ENCODE data around the gene KRT31.
"Not testable (repeated sequence)": the region's sequence is repeated elsewhere in the genome, so short reads cannot be mapped to it uniquely, and the experiment has no call there.

KRT31 gene

DNA sequence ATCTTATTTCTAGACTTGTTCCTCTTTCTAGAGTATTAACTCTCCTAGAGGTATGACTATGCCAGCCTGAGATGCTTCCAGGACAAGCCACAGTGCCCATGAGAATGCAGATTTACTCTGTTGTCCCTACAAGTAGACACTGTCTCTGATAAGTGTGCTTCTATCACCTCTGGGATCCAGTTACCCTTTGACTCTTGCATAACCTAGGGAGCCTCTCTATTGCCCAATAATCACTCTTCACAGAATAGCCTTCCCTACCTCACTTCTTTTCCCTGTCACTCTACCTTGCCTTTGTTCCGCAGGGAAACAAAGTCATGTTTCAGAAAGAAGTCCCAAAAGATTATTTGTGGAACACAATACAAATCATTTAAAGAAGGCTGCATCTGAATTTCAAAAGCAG lies 13.7 kb downstream of the KRT31 start:
- no peak for DNase-seq

DNA sequence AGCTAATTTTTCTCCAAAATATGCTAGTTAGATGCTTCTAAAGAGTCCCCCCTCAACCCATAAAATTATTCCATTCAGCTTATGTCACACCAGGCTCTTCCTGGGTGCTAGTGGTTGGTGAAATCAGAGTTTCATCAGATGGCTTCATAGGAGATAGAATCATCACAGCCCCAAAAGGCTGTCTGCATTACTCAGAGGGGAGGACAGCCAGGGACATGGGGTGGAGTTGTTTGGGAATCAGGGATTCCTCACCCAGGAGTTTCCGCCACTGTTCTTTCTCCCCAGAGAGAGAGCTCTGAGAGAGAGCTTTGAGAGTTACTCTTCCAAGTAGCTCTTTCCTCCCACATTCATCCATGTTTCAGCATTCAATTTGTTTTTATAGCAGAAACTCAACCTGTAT lies 15.0 kb downstream of the KRT31 start:
- DNase-seq, result no peak

DNA sequence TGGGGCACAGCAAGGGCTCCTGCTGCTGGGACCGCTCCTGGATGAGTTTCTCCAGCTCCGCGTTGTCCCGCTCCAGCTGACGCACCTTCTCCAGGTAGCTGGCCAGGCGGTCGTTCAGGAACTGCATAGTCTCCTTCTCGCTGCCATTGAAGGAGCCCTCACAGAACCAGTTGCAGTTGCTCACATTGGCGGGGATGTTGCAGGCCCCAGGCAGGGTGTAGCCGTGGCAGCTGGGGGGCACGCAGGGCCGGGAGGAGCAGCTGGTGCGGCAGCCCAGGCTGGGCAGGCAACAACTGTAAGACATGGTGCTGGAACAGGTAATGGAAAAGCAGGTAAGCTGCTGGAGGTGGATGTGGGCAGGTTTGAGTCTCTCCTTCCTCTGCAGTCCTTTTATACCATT lies 15.5 kb downstream of the KRT31 start, which contains the start of gene KRT34:
Gene KRT34 (minus strand): TSS at position 364 of the 400 bp plus-strand sequence. CDS start 60 bp downstream, at position 304.
- DNase-seq, result not testable (repeated sequence)

DNA sequence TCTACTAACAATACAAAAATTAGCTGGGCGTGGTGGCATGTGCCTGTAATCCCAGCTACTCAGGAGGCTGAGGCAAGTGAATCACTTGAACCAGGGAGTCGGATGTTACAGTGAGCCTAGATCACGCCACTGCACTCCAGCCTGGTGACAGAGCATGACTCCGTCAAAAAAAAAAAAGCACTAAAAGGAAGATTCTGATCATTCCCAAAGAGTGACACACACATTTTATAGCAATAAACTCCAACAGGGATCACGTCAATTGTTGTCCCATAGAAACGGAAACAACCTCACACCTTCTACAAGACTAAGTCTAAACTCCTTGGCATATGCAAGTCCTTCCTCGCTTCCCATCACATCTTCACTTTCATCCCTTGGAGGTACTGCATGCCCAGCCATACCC lies 17.3 kb downstream of the KRT31 start:
- DNase-seq, result not testable (repeated sequence)

DNA sequence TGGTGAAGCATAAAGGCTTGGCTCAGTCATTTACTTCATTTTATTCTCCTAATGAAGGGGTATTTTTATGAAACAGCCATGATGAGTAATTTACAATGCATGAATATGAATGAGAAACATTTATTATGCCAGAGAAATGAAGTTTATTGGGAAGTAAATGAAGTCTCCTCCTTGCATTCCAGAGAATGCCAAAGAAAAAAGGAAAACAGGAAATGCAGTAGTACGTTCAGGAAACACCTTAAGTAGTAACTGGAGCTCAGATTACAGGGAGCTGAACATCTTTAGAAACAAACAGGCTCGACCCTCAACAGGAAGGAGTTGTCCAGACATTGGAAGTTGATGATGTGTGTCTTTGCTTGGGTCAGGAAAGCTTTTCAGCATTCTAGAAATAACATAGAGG lies 19.9 kb downstream of the KRT31 start:
- DNase-seq, result no peak

DNA sequence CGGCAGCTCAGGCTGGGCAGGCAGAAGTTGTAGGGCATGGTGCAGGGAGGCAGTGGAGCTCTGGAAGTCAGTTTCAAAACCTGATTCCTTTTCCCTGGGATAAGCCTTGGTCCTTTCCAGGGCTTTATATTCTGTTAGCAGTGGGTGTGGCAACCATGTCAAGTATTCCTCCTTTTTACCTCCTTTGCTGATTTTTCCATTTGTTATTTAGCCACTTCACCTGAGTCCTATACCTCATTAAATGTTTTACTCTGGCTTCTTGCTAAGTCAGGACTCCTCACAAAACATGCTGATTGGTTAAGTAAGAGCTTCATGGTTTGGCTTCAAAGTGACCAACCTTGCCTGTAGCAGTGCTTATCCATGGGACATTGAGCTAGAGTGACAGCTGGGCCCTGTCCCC lies 27.7 kb downstream of the KRT31 start, which contains the start of gene KRT33B:
Gene KRT33B (minus strand): TSS at position 101 of the 400 bp plus-strand sequence. CDS start 63 bp downstream, at position 38.
- no peak for DNase-seq

DNA sequence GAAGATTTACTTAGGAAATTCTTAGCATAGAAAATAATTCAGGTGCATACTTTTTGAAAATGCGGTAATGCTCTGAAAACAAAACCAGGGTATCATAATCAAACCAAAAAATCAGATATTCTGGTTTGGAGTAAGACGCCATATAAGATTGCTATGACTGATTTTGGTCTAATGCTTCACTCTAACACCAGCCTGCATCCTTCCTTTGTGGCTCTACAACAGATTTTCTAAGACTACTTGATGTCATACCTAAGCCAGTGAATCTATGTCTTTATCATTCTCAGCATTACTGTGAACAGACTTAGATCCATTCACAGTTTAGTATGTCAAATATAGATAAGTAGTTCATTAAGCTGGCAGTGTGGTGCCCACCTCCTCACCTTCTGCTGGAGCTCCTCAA lies 28.4 kb downstream of the KRT31 start:
- no peak for DNase-seq

DNA sequence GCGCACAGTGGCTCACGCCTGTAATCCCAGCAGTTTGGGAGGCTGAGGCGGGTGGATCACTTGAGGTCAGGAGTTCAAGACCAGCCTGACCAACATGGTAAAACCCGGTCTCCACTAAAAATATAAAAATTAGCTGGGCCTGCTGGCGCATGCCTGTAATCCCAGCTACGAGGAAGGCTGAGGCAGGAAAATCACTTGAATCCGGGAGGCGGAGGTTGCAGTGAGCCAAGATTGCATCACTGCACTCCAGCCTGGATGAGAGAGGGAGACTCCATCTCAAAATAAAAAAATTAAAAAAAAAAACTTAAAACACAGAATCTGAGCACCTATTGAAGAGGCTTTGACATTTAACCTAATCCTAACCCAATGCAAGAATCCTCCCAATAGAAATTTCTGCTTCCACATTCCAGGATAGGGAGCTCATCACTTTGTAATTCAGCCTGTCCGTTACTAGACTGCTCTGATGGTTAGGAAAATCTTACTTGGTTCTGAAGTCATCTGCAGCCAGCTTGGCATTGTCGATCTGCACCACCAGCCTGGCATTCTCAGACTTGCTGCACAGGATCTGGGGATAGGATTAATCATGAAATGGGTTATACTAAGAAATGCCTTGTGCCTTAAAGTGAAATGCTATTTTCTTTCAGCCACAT lies 29.9 kb downstream of the KRT31 start:
- peak; percentile 47 for DNase-seq

DNA sequence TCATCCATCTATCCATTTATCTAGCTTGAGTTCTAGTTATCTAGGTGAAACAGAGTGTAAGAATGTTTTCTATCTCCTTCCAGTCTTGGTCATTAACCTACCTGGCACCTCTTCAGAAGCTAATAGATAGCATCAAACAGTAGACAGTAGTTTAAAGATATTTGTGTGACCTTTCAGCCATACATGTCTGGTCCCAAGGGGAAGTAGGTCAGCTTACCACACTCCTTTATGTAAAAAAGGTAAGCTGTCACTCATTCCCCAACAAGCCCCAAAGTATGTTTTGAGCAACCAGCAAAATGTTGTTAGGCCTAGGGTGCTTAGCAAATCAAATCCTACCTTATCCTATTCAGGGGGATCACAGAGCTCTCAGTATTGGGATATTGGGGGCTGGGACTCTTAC lies 31.3 kb downstream of the KRT31 start:
- no peak for DNase-seq

DNA sequence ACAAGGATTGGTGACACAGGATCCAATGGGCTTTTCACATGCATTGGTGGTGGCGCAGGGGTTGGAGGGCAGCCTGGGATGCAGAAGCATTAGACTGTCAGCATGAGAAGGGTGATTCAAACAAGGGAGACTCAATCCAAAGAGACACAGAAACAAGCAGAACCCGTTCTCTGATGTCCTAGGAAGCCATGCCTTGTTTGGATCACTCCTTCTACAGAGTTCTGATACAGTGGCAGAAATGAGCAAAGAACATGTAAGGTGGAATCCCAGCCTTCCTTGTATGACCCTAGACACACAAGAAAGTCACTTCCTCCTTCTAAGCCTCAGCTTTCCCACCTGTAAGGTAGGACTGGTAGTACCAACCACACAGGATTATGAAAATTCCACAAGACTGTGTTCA lies 33.5 kb downstream of the KRT31 start:
- no peak for DNase-seq

DNA sequence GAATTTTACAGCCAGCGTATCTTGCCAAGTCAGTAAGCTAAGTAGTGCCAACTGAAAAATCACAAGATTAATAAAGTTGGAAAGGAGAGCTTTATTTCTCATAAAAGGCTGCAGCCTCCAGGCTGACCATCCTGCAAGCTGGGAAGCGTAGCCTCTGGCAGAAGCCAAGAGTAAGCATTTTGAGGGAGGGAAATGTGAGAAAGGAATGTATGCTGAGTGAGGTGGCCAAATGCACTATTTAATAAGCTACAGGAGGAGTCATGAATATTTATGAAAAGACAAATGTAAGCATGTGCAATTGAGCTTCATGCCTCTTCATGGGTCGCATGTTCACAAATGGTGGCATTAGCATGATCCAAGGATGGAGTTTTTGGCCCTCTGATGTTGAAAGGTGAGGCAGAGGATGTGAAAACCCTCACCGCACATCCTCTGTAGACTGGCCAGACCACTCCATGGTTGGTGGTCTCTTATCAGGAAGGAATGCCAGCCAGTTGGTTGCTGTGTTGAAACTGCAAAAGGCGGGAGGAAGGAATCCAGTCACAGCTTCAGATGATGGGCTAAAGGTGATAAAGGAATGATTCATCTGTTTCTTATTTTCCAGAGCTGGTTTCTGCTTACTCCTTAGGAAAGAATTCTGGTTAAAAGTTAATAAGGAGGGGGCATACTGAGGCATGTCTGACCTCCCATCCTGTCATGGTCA lies 37.0 kb downstream of the KRT31 start:
- no peak for DNase-seq

DNA sequence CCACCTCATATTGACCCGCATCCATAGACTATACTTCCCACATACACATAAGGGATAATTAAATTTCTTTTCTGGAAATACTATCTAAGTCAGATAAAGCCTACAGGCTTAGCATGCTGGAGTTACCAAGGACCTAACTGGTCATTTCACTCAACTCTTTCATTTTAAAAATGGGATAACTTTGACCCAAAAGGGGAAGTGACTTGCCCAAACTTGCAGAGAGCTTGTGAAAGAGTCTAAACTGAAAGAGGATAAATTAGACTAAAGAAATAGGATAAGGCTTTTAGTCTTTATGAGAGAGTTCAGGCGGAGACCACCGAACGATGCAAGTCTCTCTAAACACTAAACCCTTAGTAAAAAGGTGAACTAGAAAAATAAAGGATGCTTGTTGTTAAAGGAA lies 42.9 kb downstream of the KRT31 start:
- no peak for DNase-seq

DNA sequence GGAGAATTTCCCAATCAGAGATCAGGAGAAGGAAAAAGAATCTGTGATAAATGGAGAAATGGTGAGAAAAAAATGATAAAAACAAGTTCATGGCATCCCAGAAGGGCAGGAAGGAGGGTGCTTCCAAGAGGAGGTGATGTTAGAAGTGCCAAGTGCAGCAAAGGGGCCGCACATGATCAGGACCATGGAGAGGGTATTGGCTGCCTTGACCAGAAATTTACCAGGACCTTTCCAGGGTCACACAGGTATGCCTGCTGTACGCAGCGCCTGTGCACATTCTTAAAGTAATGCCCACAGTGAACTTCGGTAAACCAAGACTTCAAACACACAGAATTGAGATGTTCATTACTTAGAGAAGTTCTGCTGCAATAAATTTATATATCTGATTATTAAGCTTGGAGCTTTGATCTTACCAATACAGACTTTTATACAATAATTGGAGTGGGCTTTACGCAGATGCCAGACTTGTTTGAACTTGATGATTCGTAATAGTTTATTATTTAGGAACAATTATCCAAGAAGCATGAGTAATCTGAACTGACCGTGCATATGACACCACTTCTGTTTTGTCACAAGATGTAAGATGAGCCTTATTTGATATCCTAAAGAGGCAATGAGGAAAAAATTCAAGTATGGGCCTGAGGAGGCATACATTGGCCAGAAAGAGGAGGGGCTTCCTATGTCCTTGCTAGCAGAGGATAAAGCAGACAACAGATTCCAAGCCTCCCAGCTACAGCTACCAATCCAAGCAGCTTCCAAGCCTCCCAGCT lies 44.6 kb downstream of the KRT31 start:
- DNase-seq, result no peak

DNA sequence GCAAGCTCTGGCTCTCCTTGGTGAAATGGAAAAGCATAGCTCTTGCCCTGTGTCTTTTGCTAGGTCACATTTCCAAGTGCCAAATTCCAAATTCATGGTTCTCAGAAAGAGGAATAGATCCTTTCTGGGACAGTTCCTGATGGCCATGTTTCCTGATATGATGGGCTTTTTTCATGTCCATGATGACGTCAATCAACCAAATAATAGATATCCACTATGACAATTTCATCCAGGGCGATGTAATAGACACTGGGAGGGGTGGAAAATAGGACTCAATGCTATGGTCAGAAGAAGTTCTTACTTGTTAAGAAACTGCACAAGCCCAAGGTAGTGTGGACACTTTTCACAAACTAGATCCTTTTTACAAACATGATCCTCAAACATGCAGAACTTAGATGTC lies 46.2 kb downstream of the KRT31 start:
- DNase-seq, result no peak

DNA sequence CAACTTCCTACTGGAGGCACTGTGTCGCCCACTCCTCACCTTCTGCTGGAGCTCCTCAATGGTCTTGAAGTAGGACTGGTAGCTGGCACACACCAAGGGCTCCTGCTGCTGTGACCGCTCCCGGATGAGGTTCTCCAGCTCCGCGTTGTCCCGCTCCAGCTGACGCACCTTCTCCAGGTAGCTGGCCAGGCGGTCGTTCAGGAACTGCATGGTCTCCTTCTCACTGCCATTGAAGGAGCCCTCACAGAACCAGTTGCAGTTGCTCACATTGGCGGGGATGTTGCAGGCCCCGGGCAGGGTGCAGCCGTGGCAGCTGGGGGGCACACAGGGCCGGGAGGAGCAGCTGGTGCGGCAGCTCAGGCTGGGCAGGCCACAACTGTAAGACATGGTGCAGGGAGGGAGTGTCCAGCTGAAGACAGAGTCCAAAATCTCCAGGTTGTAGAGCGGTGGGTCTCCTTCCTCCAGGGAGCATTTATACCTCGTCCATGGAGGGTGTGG lies 47.0 kb downstream of the KRT31 start, which contains the start of gene KRT33A:
Gene KRT33A (minus strand): TSS at position 448 of the 498 bp plus-strand sequence. CDS start 61 bp downstream, at position 387.
- DNase-seq, result not testable (repeated sequence)

DNA sequence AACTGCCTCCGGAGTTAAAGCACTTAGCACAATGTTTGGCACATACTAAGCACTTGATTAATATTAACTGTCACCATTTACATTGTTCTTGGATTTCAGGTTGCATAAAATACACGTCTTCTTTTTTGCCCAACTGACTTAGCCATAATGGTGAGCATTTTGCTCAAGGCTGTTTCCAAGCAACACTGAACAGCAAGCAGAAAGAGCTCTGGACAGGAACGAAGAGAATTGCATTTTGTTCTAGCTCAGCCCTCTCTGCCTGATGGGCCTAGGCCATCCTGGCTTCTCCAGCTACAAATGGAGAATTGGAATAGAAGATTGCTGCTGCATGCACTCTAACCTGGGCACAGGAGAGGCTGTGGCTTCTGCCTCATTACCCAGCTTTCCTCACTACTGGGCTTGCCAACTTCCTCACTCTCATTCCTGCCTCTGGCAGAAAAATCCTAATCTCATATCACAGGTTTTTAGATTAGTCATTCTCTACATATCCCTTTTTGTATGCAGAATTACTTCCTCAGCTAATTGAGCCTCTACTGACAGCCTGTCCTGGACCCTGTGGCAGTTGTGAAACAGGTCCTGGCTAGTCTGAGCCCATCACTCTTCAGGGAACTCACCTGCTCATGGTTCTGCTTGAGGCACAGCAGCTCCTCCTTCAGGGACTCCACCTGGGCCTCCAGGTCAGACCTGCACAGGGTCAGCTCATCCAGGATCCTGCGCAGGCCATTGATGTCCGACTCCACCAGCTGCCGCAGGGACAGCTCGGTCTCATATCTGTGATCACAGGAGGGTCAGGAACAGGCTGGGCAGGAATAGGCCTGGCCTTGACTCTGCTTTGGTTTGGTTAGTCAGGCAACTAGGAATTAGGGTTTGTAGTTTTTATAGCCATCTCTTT lies 49.3 kb downstream of the KRT31 start:
- DNase-seq, result no peak

DNA sequence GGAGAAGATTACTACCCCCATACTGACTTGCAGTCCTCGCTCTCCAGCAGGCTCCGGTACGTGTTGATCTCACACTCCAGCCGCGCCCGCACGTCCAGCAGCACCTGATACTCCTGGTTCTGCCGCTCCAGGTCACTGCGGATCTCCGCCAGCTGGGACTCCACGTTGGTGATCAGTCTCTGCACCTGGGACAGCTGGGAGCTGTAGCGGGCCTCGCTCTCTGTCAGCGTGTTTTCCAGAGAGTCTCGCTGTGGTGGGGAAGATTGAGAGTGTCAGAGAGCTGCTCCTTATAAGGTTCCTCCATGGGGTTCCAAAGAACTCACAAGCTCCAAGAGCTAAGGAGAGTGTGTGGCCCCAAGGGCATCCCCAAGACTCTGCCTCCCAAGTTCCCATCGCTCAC lies 51.0 kb downstream of the KRT31 start:
- DNase-seq, result not testable (repeated sequence)

DNA sequence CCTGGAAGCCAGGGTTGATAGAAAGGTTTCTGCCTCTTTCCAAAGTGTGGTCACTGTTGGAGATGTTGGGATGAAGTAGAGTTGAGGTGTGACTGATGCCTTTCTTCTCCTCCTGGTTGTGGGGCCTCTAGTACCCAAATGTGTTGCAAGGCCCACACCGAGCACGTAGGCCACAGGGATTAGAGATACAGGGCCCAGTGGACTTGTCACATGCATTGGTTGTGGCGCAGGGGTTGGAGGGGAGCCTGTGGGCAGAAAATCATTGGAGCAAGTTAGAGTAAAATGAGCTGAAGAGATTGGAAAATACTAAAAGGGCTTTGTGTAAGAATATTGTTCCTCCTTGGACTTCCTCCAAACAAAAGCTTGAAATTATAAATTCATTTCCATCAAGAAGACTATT lies 51.4 kb downstream of the KRT31 start:
- DNase-seq, result no peak
